Activated CD4-positive, CD25-positive, alpha-beta regulatory T cell treated with anti-CD3 and anti-CD28 coated beads, Interleukin-2, amount 50 U/mL, for 24 hours (primary cell): ENCODE measurements around the gene CYP1A1.
"Not testable (repeated sequence)": the region's sequence is repeated elsewhere in the genome, so short reads cannot be mapped to it uniquely, and the experiment has no call there.

Experiments used
- ATAC-seq, 2 donors: fragments of 150-1000 bp; cut with Tn5 transposase; one replicate each; pipeline ENCODE4 v1.10.0; 2021; ENCODE audit warnings: mild to moderate bottlenecking in 1 of 2, moderate library complexity in 1 of 2

Gene CYP1A1

DNA sequence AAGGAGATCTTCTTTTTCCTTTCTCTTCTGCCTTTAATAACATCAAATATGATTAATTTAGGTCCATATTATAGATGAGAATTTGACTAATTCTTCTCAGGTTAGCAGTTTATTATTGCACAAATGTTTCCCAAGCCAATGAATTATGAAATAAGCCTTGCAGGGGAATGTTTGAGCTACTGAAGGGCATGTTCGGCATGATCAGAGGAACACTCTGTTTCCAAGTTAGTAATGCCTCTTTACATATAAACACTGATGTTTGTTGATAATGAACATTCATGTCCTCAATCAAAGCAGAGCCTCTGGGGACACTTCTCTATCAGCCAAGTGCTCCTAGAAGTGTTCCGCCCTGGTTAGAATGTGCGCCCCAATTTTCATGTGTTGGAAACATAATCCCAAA, 10.0 kb upstream of the CYP1A1 start:
- no peak for ATAC-seq

DNA sequence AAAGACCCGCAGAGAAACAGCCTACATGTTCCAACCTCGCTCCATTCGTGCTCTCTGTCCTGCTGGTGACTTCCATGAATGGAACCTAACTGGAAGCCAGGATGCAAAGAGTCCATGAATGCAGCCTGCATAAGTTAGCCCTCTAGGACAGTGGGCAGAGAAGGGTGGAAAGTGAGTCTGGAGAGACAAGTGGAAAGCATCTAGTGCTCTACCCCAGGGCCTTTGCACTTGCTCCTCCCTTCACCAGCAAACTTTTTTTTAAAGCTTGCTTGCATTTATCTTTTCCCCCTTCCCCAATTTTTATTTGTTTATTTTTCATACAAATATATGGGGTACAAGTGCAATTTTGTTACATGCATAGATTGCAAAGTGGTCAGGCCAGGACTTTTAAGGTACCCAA, 7.9 kb upstream of the CYP1A1 start:
- ATAC-seq: no peak

DNA sequence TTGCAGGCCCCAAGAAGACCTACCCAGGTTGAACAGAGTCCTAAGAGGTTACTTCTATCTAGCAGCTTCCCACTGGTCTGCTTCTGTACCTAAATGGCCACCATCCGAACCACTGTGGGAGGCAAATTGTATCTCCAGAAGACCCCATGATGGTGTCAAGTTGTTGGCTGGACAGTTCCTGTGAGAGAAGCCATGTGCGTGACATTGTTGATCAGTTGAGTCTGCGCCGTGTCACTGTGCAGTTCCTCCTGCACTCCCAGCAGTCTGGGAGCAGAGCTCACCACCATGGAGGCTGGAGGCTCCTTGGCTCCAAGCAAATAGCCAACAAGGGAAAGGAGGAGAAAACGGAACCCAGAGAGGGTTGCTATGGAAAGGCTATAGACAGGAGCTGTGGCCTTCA, 7.5 kb upstream of the CYP1A1 start:
- ATAC-seq: no peak

DNA sequence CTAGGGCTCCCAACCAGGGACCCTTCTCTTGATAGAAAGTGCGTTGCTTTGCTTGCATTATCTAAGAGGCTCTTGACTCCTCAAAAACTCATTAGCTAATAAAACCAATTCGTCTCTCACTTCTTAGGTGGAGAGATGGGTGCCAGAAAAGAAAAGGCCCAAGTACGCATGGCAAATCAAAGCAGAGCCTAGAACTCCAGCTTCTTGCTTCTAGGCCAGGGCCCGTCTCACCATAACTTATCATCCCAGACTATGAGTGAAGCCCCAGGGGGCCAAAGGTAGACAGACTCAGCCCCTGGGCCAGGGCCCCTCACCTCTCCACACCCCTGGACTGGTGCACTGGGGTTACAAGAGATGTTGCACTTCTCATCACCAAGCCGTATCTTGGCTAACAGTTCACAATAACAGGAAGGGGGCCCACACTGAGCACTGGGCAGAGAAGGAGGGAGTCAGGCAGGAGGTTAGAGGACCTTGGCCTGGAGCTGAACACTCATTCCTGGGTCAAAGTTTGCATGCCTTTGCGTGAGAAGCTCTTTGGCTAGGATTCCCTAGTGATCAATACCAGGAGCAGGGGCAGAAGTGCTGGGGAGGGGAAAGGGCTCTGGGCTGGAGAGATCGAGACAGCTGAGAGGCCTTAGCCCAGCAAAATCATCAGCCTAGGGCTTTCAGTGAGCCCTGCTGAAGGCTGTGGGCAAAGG, 5.4 kb upstream of the CYP1A1 start:
- no peak for ATAC-seq

DNA sequence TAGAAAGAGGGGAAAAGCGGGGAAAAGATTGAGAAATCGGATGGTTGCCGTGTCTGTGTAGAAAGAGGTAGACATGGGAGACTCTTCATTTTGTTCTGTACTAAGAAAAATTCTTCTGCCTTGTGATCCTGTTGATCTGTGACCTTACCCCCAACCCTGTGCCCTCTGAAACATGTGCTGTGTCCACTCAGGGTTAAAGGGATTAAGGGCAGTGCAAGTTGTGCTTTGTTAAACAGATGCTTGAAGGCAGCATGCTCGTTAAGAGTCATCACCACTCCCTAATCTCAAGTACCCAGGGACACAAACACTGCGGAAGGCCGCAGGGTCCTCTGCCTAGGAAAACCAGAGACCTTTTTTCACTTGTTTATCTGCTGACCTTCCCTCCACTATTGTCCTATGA, 4.0 kb upstream of the CYP1A1 start:
- not testable (repeated sequence) for ATAC-seq

DNA sequence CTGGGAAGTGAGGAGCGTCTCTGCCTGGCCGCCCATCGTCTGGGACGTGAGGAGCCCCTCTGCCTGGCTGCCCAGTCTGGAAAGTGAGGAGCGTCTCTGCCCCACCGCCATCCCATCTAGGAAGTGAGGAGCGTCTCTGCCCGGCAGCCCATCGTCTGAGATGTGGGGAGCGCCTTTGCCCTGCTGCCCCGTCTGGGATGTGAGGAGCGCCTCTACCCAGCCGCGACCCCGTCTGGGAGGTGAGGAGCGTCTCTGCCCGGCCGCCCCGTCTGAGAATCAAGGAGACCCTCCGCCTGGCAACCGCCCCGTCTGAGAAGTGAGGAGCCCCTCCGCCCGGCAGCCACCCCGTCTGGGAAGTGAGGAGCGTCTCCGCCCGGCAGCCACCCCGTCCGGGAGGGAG, 3.4 kb upstream of the CYP1A1 start:
- ATAC-seq: not testable (repeated sequence)

DNA sequence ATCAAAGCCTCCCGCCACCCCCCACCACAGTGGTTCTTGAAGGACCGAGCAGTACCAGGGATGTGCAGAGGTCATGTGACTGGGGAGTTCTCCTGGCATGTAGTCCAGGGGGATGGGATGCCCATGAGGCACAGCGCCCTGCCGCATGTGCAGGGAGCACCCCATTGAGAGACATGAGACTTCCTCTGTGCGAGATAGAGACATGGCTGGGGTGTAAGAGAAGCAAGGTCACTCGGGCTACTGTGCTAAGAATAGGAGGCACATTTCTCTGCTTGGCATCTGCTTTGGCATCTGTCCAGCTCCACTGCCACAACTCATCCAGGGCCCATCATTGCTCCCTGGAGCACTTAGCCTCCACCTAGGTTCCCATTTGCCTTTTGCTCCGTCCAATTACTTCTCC, 2.4 kb upstream of the CYP1A1 start:
- no peak for ATAC-seq

DNA sequence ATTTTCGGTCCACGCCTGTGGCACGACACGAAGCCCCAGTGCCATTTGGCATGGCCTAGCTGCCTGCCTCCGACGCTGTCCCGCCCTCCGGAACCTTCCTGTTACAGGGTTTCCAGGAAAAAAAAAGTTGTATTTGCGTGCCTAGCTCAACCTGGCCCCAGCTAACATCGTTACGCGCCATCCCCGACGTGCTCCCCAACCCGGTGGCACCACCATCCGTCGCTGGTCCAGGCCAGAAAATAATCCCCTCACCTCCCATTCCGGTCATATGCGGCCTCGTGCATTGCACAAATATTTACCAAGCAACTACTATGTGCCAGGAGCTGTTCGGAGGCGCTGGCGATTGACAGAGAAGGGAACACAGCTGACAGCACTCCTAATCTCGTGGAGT, 1.4 kb upstream of the CYP1A1 start:
- peak; percentile 4 to 19 for ATAC-seq

DNA sequence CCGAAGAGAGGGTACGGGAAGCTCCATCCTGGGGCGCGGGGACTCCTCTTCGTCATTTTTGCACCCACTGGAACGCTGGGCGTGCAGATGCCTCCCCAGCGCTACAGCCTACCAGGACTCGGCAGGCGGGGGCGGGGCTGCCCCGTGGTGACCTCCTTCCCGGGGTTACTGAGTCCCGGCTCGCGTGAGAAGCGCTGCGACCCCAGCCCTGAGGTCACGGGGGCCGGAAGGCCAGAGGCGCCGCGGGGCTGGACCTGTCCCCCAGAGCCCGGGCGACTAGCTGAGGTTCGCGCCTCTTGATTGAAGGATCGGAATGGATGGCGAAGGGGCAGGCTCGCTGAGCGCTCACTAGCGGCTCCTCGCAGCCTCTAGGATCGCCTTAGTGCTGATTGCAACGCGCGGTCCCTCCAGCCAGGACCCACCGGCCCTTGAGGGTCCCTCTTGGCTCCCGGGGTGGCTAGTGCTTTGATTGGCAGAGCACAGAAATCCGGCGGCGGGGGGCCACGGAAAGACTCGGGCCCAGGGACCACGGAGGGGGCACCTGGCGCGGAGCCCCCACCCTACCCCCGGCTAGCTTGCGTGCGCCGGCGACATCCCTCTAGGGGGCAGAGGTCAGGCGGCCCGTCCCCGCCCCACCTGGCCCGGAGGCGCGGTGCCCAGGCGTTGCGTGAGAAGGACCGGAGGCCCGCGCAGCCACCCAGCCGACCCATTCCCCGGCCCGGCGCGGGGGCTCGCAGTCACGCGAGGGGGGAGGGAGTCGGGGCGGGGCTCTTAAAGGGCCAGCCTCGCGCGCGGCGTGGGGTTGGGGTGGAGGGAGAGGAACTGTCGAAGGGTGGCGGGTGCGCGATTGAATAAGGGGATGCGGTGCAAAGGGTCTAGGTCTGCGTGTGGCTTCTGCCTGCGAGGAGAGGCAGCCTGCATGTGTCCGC, 781 bp upstream of the CYP1A1 start:
- ATAC-seq: peak; percentile 63 to 69

DNA sequence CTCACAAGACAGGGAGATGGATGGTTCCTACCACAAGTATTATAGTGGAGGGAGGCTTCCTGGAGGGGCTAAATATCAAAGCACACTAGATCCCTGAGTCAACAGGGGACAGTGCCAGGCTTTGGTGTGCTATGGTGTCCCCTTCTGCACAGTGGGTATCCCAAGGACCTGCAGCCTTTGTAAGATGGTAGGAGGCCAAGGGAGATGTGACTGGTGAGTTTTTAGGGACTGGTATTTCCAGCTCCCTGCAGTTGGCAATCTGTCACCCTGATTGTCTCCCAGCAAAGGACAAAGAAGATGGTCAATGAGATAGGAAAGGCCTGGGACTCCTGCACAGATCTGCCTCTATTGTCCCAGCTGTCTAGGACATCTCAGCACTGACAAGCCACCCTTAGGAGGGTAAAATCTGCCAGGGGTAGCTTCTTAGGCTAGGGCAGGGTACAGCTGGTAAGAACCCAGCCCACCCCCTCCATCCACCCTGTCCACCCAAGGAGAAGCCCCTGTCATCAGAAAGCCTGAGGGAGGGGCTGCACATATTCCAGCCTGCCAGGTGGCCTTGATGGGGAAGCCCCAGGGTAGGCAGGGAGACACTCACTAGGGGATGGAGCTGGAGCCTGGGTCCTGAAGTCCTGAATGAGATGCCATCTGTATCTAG, 631 bp downstream of the CYP1A1 start:
- no peak for ATAC-seq

DNA sequence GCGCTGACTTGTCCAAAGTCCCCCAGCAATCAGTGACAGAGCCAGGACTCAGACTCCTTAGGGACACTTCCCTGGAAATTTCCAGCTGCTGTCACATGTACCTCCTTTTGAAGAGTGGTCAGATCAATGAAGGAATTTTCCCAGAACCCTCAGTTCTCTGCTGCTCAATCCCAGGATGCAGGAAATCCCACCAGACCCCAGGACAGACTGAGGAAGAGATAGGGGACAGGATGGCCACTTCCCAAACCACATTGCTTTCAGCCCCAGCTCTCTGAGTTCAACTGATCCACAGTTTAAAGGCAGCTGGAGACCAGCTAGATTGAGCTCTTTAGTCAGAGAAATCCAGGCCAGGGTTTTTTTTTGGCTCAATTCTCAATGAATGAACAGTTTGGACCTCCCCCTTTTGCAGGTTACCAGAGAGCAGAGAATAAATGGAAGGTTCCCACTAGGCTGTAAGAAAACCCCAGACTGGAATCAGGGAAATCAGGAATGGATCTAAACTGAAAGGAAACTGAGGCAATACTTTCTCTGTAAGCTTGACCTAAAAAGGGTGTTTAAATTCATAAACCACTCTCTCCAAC, 1.5 kb downstream of the CYP1A1 start:
- ATAC-seq: peak in 1 of 2 donors; percentile 30

DNA sequence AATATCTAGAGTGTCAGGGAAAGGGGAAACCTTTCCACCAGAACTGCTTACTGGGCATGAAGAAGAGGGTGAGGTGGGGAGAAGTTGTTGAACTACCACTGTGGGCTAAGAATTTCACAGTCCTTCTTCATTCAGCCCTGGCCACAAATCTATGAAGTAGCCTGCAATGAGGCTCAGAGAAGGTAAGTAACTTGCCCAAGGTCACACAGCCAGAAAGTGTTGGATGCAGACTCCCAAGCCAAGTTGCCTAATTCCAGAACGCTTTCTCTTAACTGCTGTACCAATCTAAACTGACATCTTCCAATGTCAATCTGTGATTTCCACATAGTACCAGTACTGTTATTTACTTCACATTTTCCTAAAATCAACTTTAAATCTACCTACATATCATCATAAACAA, 2.1 kb downstream of the CYP1A1 start:
- no peak for ATAC-seq

DNA sequence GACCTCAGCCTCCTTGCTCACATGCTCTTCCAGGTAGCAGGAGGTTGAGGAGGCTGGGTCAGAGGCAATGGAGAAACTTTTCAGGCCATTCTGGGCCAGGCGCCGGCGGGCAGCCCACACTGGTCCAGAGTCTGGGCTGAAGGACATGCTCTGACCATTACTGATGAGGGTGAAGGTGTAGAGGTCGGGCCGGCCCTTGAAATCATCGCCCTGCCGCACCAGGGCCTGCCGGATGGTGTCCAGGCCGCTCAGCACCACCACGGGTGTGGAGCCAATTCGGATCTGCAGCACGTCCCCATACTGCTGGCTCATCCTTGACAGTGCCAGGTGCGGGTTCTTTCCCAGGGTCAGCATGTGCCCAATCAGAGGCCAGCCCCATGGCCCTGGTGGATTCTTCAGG, 2.7 kb downstream of the CYP1A1 start:
- no peak for ATAC-seq

DNA sequence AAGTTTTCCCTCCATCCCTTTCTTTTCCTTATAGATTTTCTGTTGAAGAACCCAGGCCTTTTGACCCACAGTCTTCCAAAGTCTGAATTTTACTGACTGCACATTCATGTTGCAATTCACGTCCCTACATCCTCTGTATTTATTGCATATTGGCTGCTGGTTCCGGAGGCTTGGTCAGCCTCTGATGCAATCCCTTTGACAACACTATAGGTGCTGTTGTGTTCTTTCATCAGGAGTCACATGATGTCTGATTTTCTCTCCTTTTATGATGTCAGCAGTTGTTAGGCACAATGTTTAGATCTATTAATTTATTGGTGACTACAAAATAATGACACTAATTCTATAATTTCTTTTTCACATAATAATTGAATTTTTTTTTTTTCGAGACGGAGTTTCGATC, 8.7 kb downstream of the CYP1A1 start:
- no peak for ATAC-seq

DNA sequence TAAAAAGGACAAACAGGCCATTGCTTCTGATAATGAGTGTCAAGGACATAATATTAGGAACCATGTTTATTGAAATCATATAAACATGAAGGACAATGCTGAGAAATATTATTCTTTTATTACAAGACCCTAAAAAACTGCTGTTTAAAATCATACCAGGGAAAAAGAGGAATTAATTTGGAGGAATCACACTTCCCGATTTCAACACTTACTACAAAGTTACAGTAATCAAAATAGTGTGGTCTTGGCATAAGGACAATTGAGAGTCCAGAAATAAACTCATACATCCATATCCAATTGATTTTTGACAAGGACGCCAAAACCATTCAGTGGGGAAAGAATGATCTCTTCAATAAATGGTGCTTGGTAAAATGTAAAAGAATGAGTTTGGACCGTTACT, 13.0 kb downstream of the CYP1A1 start:
- ATAC-seq: no peak

DNA sequence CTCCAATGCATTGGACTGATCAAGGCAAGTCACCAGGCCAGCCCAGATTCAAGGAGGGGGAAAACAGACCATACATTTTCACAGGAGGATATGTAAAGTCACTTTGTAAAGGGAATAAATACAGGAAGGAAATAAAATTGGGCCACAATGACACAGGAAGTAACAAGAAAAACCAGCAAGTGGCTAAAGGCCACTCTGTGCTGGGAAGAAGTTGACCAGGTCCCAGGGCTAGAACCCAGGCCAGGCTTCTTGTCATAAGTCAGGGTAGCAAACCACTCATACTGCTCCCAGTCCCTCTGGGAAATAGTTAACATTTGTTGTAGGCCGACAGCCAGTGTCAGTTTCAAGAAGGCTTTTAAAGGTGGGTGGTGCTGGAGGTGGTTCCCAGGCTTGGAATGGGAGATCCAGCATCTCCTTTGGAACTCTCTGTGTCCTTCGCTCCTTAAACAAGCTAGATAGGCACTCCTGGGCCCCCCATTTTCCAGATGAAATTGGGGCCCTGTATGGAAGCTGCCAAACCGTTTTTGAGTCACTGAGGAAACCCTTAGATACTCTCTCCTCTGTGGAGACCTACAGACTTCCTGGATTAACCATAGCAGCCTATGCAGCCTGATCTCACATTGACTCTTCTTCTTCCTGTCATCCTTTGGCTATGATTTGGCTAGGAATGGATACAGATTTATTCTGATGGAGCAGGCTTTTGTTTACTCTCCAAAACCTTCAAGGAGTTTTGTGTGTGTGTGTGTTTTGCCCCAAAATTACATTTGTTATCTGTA, 14.8 kb downstream of the CYP1A1 start:
- ATAC-seq: no peak

DNA sequence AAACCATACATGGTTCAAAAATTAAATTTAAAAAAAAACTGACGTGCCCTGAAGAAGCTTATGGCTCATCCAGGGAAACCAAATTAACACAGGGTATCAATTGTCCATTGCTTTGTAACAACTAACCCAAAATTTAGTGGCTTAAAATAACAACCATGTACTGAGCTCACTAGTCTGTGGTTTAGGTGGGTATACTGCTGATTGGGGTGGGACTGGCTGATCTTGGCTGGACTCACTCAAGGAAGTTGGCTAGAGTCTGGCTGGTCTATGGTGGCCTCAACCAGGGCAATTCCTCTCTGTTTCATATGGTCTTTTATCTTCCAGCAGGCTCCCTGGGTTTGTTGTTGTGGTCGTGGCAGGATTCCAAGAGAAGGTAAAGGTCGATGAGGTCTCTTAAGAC, 15.4 kb downstream of the CYP1A1 start:
- no peak for ATAC-seq

DNA sequence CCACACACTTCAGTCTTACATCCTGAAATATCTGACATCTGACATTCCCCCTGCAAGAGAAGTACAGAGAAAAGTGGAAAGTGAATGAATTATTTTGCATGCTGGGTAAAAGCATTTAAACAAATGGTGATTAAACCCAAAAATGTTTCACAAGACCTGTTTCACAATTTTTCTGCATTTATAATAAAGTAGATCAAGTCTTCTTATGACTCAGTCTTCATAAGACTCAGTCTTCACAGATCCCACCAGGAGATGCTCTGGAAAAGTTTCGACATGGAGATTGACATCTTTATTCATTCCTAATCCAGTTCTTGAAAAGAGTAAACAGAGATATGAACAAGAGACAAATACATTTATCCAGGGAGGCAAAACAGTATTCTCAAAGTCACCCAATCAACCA, 16.3 kb downstream of the CYP1A1 start:
- no peak for ATAC-seq

DNA sequence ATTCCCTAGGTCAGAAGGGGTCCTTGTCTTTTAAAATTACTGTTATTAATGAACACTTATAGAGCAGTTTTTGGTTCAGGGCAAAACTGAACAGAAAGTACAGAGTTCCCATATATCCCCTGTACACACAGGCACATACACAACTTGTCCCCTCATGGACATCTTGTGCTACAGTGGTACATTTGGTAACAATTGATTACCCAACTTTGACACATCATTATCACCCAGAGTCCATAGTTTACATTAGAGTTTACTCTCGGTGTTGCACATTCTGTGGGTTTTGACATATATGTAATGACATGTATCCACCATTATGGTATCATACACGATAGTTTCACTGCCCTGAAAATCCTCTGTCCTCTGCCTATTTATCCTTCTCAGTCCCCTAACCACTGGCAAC, 28.5 kb downstream of the CYP1A1 start:
- no peak for ATAC-seq

DNA sequence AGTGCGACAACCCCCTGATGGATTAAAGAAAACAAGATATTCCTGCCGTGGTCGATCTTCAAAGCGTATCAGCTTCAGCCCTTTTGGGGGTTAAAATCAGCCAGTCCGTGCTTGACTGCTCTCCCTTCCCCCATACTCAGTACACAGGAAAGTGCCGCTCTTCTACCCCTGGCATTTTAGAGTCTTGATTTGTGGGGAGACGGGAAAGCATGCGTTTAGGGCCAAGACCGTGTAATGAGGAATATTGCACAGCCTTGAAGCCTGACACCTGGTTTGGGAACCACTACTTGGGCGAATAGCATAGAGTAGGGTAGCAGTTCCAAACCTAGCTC, 29.0 kb downstream of the CYP1A1 start:
- no peak for ATAC-seq

DNA sequence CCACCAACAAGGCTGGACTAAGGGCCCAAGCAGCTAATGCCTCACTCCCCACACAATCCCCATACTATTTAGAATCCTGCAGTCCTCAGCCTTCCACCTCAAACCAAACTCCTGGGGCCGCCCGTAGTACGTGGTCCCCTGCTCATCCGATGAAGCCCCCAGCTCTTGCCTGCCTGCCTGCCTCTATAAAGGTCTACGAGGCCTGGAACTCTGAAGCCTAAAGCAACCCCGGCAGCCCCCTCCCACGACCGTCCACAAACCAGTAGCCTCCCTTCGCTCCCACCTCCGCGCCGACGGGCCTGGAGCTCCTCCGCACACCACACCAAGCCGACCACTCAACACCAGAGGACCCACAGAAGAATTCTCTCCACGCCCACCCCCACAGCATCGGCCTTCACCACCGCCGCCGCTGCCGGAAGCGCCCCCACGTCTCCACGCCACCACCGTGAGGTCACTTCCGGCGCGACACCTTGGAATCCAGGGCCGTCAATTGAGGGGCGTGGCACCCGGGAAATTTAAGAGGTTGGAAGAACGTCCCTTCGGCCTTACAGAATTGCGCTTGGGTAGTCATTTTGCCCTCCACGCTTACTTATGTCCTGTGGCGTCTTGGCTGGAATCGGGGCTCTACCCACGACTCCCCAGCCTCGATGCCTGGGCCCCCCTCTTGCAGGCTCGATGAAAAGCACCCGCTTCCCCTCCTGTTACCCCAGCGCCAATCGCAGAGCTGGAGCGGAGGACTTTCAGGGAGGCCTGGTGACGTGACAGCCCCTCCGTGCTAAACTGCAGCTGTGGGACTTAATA, 29.5 kb downstream of the CYP1A1 start, which contains the start of gene EDC3:
Gene EDC3, minus strand, starts transcription at position 428 of the 801 bp plus-strand sequence. CDS start 20,900 bp downstream, outside the sequence.
- peak; percentile 95 for ATAC-seq

DNA sequence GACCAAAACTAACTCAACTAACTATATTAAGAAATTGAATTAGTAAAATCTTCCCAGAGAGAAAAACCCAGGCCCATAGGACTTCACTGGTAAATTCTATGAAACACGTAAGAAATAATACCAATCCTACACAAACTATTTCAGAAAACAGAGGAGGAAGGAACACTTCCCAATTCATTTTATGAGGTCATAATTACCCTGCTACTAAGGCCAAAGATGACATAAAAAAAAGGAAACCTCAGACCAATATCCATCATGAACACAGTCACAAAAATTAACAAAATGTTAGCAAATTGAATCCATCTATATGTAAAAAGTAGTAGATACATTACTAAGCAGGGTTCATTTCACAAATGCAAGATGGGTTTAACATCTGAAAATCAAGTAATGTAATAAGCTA, 33.0 kb downstream of the CYP1A1 start:
- ATAC-seq: no peak
